Ovary (tissue), 3 donors: ENCODE results near the gene AUTS2.

ENCODE experiments used
- CTCF ChIP-seq, 3 donors: fragments of 450-650 bp in 2 of 3; fragments of 200-600 bp in 1 of 3; IDR thresholded peaks; one replicate each; pipeline versions ENCODE4 v1.5.1 to v1.8.0; 2016 to 2022; ENCODE audit warnings: antibody characterized with exemption in 3 of 3, mild to moderate bottlenecking in 1 of 3
- EP300 ChIP-seq: sonication (generic); formaldehyde crosslinking; IDR thresholded peaks from one replicate; pipeline ENCODE4 v1.6.1; 2017; ENCODE audit warnings: antibody characterized with exemption
- POLR2A ChIP-seq: fragments of 450-650 bp; IDR thresholded peaks from one replicate; pipeline ENCODE4 v1.6.1; 2017; ENCODE audit warnings: antibody characterized with exemption, mild to moderate bottlenecking, moderate library complexity
- donor health status: DM: no; HTN: no; CAD: no.

- no peak for TF ChIP-seq POLR2A
- TF ChIP-seq CTCF (IDR thresholded peaks at IDR 0.05): no peak
- no peak for TF ChIP-seq EP300
These were observed 416.4 kb downstream of the AUTS2 start for GRCh38 chr7:70014472-70015177.
